Activated naive CD4-positive, alpha-beta T cell treated with anti-CD3 and anti-CD28 coated beads, Interleukin-2, amount 10 ng/mL, durations not matched to agents 7 days and 5 days (primary cell): ENCODE measurements around the gene MED12L.

ENCODE experiments used
- CTCF ChIA-PET: fragments of 350-600 bp; sonication (Branson Sonifier 250); formaldehyde crosslinking; loops from one replicate; lab custom pipeline; 2021; ENCODE audit warnings: antibody characterized with exemption; lab: Charles Lee
- DNase-seq: peaks from one replicate; pipeline ENCODE4 v3.0.0-alpha.2; 2020
- H3K27ac Mint-ChIP-seq: one replicate; pipeline ENCODE4 v1.8.0; 2021; ENCODE audit warnings: mild to moderate bottlenecking, moderate library complexity, mixed read lengths
- H3K27me3 Mint-ChIP-seq: one replicate; pipeline ENCODE4 v1.8.0; 2021; ENCODE audit warnings: mild to moderate bottlenecking, mixed read lengths
- H3K36me3 Mint-ChIP-seq: one replicate; pipeline ENCODE4 v1.8.0; 2021; ENCODE audit warnings: mixed read lengths
- H3K4me1 Mint-ChIP-seq: one replicate; pipeline ENCODE4 v1.8.0; 2021; ENCODE audit warnings: mixed read lengths
- H3K4me3 Mint-ChIP-seq: one replicate; pipeline ENCODE4 v1.8.0; 2021; ENCODE audit warnings: mild to moderate bottlenecking, moderate library complexity, mixed read lengths
- H3K9me3 Mint-ChIP-seq: one replicate; pipeline ENCODE4 v1.8.0; 2021; ENCODE audit warnings: mixed read lengths

The MED12L gene

GRCh38 chr3:151192545-151192944 is 107.1 kb downstream of the MED12L start:
- Mint-ChIP-seq H3K9me3 (peaks cover 25% of the 10 kb centered on the region), H3K4me3 (no peak overlapping the region), H3K36me3 (peaks cover 45% of the 10 kb centered on the region), H3K4me1 (peaks cover 44% of the 10 kb centered on the region), H3K27me3 (no peaks in the 10 kb centered on the region), H3K27ac (no peak overlapping the region)
- DNase-seq: no peak
- CTCF ChIA-PET: interaction anchor here (1.4 kb wide), 1 partner anchor 90 kb away, joined by 3 read pairs; no protein-coding TSS in a partner anchor

GRCh38 chr3:151195826-151196225 is 110.4 kb downstream of the MED12L start:
- no peak overlapping the region for H3K4me3 Mint-ChIP-seq
- CTCF ChIA-PET: interaction anchor here (1.0 to 1.9 kb wide), 5 partner anchors 9 to 28 kb away, joined by 3 to 10 read pairs (median 4); no protein-coding TSS in a partner anchor
- no peak overlapping the region for H3K27ac Mint-ChIP-seq
- no peaks in the 10 kb centered on the region for H3K27me3 Mint-ChIP-seq
- H3K4me1 Mint-ChIP-seq: peaks cover 39% of the 10 kb centered on the region
- H3K9me3 Mint-ChIP-seq: peaks cover 22% of the 10 kb centered on the region
- no peak for DNase-seq
- H3K36me3 Mint-ChIP-seq: peaks cover 67% of the 10 kb centered on the region

GRCh38 chr3:151196434-151196833 is 111.0 kb downstream of the MED12L start:
- peaks cover 41% of the 10 kb centered on the region for H3K4me1 Mint-ChIP-seq

GRCh38 chr3:151197228-151197627 is 111.8 kb downstream of the MED12L start:
- H3K4me3 Mint-ChIP-seq: no peak overlapping the region
- no peak overlapping the region for H3K27ac Mint-ChIP-seq
- no peak for DNase-seq
- H3K36me3 Mint-ChIP-seq: peaks cover 71% of the 10 kb centered on the region
- no peaks in the 10 kb centered on the region for H3K27me3 Mint-ChIP-seq
- peaks cover 41% of the 10 kb centered on the region for H3K4me1 Mint-ChIP-seq
- CTCF ChIA-PET: interaction anchor here (0.7 to 1.9 kb wide), 6 partner anchors 10 to 29 kb away, joined by 3 to 10 read pairs (median 4); no protein-coding TSS in a partner anchor
- peaks cover 18% of the 10 kb centered on the region for H3K9me3 Mint-ChIP-seq

More at GRCh38 chr3:151196434-151196833, 111.0 kb downstream of the MED12L start:
- CTCF ChIA-PET: interaction anchor here (0.7 to 1.9 kb wide), 7 partner anchors 10 to 28 kb away, joined by 3 to 10 read pairs (median 4); no protein-coding TSS in a partner anchor
- peak overlapping the region; percentile 15 for H3K27ac Mint-ChIP-seq
- H3K4me3 Mint-ChIP-seq: no peak overlapping the region
- H3K9me3 Mint-ChIP-seq: peaks cover 18% of the 10 kb centered on the region
- DNase-seq: no peak
- no peaks in the 10 kb centered on the region for H3K27me3 Mint-ChIP-seq
- peaks cover 66% of the 10 kb centered on the region for H3K36me3 Mint-ChIP-seq

GRCh38 chr3:151197981-151198767 is 112.7 kb downstream of the MED12L start:
- Mint-ChIP-seq H3K4me3 (peak overlapping the region; percentile 88), H3K27me3 (no peaks in the 10 kb centered on the region), H3K9me3 (peaks cover 12% of the 10 kb centered on the region), H3K27ac (peak overlapping the region; percentile 8), H3K4me1 (peaks cover 40% of the 10 kb centered on the region), H3K36me3 (peaks cover 70% of the 10 kb centered on the region)
- CTCF ChIA-PET: interaction anchor here (0.7 to 1.4 kb wide), 4 partner anchors 10 to 29 kb away, joined by 3 to 4 read pairs (median 3); no protein-coding TSS in a partner anchor
- DNase-seq: no peak

GRCh38 chr3:151198849-151199248 is 113.4 kb downstream of the MED12L start:
- peak overlapping the region; percentile 88 for H3K4me3 Mint-ChIP-seq
- DNase-seq: no peak
- no peaks in the 10 kb centered on the region for H3K27me3 Mint-ChIP-seq
- H3K36me3 Mint-ChIP-seq: peaks cover 67% of the 10 kb centered on the region
- CTCF ChIA-PET: interaction anchor here (1.2 kb wide), 1 partner anchor 29 kb away, joined by 3 read pairs; no protein-coding TSS in a partner anchor
- peaks cover 40% of the 10 kb centered on the region for H3K4me1 Mint-ChIP-seq
- peak overlapping the region; percentile 98 for H3K27ac Mint-ChIP-seq
- H3K9me3 Mint-ChIP-seq: peaks cover 9% of the 10 kb centered on the region

GRCh38 chr3:151199554-151200438 is 114.3 kb downstream of the MED12L start:
- CTCF ChIA-PET: interaction anchor here (1.4 to 2.7 kb wide), 6 partner anchors 11 to 79 kb away, joined by 6 to 20 read pairs (median 12); partner anchors contain the start of gene P2RY14
- Mint-ChIP-seq H3K36me3 (peaks cover 59% of the 10 kb centered on the region), H3K9me3 (peaks cover 4% of the 10 kb centered on the region), H3K27me3 (no peaks in the 10 kb centered on the region), H3K4me1 (peaks cover 46% of the 10 kb centered on the region), H3K4me3 (peak overlapping the region; percentile 88), H3K27ac (peak overlapping the region; percentile 98)
- no peak for DNase-seq

- no peak for DNase-seq
- no peaks in the 10 kb centered on the region for H3K27me3 Mint-ChIP-seq
- H3K4me1 Mint-ChIP-seq: peaks cover 52% of the 10 kb centered on the region
- CTCF ChIA-PET: interaction anchor here (1.4 to 2.7 kb wide), 6 partner anchors 10 to 78 kb away, joined by 6 to 20 read pairs (median 12); partner anchors contain the start of gene P2RY14
- peak overlapping the region; percentile 98 for H3K27ac Mint-ChIP-seq
- H3K36me3 Mint-ChIP-seq: peaks cover 57% of the 10 kb centered on the region
- peaks cover 4% of the 10 kb centered on the region for H3K9me3 Mint-ChIP-seq
- peak overlapping the region; percentile 88 for H3K4me3 Mint-ChIP-seq
These were observed 115.1 kb downstream of the MED12L start for GRCh38 chr3:151200586-151200985.

GRCh38 chr3:151201051-151201730 is 115.7 kb downstream of the MED12L start:
- H3K4me3 Mint-ChIP-seq: peak overlapping the region; percentile 88
- H3K36me3 Mint-ChIP-seq: peaks cover 52% of the 10 kb centered on the region
- H3K27me3 Mint-ChIP-seq: no peaks in the 10 kb centered on the region
- H3K27ac Mint-ChIP-seq: peak overlapping the region; percentile 98
- DNase-seq: no peak
- peaks cover under 1% of the 10 kb centered on the region for H3K9me3 Mint-ChIP-seq
- CTCF ChIA-PET: interaction anchor here (1.4 to 2.7 kb wide), 7 partner anchors 9 to 78 kb away, joined by 4 to 20 read pairs (median 11); partner anchors contain the start of gene P2RY14
- H3K4me1 Mint-ChIP-seq: peaks cover 54% of the 10 kb centered on the region

- Mint-ChIP-seq H3K9me3 (no peaks in the 10 kb centered on the region), H3K36me3 (peaks cover 45% of the 10 kb centered on the region), H3K27me3 (no peaks in the 10 kb centered on the region), H3K27ac (peak within 1 kb of the TSS; percentile 98), H3K4me3 (peak within 1 kb of the TSS; percentile 88), H3K4me1 (peaks cover 64% of the 10 kb centered on the region)
- peak; percentile 81 for DNase-seq
- CTCF ChIA-PET: interaction anchor here (0.6 to 1.7 kb wide), 8 partner anchors 11 to 35 kb away, joined by 3 to 7 read pairs (median 4); no protein-coding TSS in a partner anchor
These were observed 117.6 kb downstream of the MED12L start, which contains the start of gene GPR171 for GRCh38 chr3:151203051-151203420. Gene GPR171, minus strand, starts transcription at chr3:151203216. Its CDS starts 3,830 bp downstream, at chr3:151199386.

GRCh38 chr3:151204530-151205402 is 119.3 kb downstream of the MED12L start:
- no peaks in the 10 kb centered on the region for H3K27me3 Mint-ChIP-seq
- peak overlapping the region; percentile 95 for H3K27ac Mint-ChIP-seq
- no peak for DNase-seq
- H3K36me3 Mint-ChIP-seq: peaks cover 30% of the 10 kb centered on the region
- CTCF ChIA-PET: interaction anchor here (1.3 kb wide), 1 partner anchor 20 kb away, joined by 4 read pairs; no protein-coding TSS in a partner anchor
- no peaks in the 10 kb centered on the region for H3K9me3 Mint-ChIP-seq
- peaks cover 65% of the 10 kb centered on the region for H3K4me1 Mint-ChIP-seq
- peak overlapping the region; percentile 51 for H3K4me3 Mint-ChIP-seq

GRCh38 chr3:151205482-151205881 is 120.0 kb downstream of the MED12L start:
- Mint-ChIP-seq H3K4me3 (peak overlapping the region; percentile 51), H3K36me3 (peaks cover 24% of the 10 kb centered on the region), H3K27ac (peak overlapping the region; percentile 95), H3K27me3 (no peaks in the 10 kb centered on the region), H3K9me3 (no peaks in the 10 kb centered on the region), H3K4me1 (peaks cover 69% of the 10 kb centered on the region)
- DNase-seq: no peak
- CTCF ChIA-PET: no interaction called here
